GM19438 (cell line): ENCODE results near the gene PHACTR2.
"Not testable (repeated sequence)": the region's sequence is repeated elsewhere in the genome, so short reads cannot be mapped to it uniquely, and the experiment has no call there.

Experiments
- ATAC-seq: cut with Tn5 transposase; IDR thresholded peaks from one replicate; pipeline ENCODE4 v1.9.1; 2021; ENCODE audit warnings: low read depth; ENCODE audit not compliant: unreplicated experiment

PHACTR2 gene

GRCh38 chr6:143758551-143758950 lies 80.8 kb downstream of the PHACTR2 start:
- ATAC-seq, result no peak

DNA sequence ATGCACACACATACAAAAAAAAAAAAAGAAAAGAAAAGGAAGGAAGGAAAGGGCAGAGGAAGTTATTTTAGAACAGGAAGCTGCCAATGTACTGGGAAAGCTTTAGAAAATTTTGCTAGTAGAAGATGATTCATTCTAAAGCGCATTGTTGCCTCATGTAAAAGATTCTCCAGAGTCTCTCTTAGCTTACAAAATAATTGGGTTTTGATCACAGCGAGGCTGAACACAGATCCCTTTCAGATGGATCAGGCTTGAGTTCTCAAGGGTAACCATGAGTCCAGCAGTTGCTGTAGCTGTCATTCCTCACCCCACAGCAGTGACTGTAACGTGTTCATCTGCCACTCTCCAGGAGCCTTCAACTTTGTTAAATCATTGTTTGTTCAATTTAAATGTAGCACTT lies 81.9 kb downstream of the PHACTR2 start:
- no peak for ATAC-seq

- ATAC-seq, result no peak
These were observed 83.3 kb downstream of the PHACTR2 start for GRCh38 chr6:143761074-143761473.

DNA sequence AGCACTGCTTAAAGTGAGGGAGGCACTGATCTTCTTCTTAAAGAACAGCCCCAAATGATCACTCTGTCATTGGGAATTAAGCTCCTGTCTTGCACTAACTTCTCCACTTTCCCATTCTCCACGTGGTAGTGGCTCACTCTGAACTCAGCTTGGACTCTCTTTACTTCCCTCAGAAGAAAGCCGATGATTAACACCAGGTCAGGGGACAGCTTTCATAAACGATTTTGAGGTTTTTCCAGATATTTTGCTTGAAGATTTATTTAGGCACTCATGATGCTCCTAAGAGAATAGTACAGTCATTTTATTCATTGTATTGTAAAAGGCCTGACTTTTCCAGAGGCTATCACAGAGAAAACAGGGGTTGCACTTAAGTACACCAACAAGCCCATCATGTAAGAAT lies 84.4 kb downstream of the PHACTR2 start:
- ATAC-seq, result no peak

GRCh38 chr6:143765422-143766184 lies 87.8 kb downstream of the PHACTR2 start:
- no peak for ATAC-seq

- no peak for ATAC-seq
These were observed 88.4 kb downstream of the PHACTR2 start for GRCh38 chr6:143766185-143766553.

- no peak for ATAC-seq
These were observed 89.7 kb downstream of the PHACTR2 start for GRCh38 chr6:143767433-143767832.

DNA sequence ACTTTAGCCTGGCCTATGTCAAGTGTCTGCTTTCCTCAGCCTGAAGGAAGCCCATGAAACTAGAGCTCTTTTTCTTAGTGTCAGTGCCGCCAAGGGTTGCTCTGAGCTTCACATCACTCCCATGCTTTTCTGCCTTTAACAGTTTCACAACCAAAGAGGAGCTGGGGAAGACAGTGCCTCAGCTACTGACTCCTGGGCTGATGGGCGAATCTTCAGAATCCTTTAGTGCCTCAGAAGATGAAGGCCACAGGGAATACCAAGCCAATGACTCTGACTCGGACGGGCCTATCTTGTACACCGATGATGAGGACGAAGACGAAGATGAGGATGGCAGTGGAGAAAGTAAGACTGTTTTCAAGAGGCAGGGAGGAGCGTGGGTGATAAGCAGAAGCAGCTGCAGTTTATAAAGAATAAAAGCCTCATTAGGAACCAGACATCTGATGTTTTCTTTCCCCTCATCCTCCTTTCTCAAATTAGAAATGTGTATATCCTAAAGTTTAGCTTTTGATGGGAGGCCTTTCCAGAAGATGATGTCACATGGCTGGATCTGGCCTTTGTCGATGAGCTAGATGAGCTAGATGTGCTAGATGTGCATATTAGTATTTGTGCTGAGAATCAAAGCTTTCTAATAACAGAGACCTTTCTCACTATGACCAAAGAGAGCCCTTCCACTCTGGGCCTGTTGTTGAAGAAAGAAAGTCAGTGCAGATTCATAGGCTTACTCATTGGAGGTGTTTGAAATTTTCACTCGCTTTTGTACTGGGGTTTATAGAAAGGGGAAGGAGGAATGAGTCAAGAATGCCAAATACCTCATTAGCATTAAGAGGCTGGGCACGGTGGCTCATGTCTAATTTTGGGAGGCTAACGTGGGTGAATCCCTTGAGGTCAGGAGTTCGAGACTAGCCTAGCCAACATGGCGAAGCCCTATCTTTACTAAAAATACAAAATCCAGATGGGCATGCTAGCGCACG lies 94.6 kb downstream of the PHACTR2 start:
- no peak for ATAC-seq

DNA sequence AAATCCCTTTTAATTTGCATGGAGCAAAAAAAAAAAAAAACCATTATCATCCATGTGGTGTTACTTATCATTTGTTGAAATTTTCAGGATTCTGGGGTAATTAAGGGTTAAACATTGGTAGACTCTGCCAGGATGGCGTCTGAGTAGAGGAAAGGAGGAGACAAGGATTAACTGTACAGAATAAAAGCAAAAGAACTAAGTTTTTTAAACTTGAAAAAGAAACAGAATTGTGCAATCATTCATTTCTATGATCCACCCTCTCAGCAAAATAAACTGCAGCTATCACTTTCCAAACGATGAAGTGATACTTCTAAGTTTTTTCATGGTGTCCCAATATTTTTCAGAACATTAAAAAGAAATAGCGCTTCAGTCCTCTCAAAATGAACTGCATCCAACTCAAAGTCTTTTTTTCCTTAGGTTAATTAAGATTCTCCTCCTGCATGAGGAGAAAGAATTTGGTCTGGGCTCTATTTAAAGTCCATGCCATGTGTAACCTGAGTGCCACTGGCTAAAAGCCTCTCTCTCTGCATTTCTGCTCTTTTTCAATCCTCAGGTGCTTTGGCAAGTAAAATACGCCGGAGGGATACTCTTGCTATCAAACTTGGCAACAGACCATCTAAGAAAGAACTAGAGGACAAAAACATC lies 95.9 kb downstream of the PHACTR2 start:
- no peak for ATAC-seq

- ATAC-seq, result no peak
These were observed 96.6 kb downstream of the PHACTR2 start for GRCh38 chr6:143774347-143774746.

DNA sequence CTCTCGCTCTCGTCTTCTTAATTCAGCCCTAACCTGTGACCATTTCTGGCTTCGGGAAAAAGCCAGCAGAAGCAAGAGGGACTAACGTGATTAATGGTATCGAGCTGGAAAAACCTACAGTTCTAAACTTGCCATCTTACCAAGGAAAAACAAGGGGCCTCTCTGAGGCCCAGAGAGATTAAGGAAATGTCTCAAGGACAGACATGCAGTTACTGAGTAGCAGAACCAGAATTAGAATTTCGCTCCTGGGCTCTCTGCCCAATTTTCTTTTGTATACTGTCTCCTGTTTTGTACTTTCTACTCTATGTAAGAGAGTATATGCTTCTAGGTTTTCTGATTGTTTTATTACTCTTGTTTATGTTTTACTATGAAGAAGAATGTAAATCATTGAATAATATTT lies 97.6 kb downstream of the PHACTR2 start:
- no peak for ATAC-seq

GRCh38 chr6:143778926-143779325 lies 101.2 kb downstream of the PHACTR2 start:
- ATAC-seq, result no peak

DNA sequence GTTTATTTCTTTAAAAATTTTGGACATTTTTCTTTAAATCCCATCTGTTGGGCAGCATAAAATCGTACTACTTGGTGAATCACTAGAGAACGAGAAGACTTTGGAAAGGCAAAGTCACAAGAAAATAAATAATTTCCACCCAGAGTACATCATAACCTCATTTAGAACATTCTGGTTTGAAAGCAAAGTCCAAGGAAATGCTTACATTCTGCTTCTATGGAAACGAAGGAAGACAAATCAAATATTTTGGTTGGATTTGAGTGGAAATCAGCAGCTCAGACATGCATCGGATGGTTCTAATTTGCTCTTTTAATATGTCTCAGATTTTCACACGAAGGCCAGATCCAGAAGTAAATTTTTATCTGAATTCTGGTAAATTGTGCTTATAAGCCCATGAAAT lies 104.7 kb downstream of the PHACTR2 start:
- no peak for ATAC-seq

- no peak for ATAC-seq
These were observed 105.3 kb downstream of the PHACTR2 start for GRCh38 chr6:143783077-143783476.

- no peak for ATAC-seq
These were observed 106.6 kb downstream of the PHACTR2 start for GRCh38 chr6:143784316-143784715.

- ATAC-seq, result not testable (repeated sequence)
These were observed 108.6 kb downstream of the PHACTR2 start for GRCh38 chr6:143786371-143786770.

- no peak for ATAC-seq
These were observed 114.9 kb downstream of the PHACTR2 start for GRCh38 chr6:143792402-143793279.

DNA sequence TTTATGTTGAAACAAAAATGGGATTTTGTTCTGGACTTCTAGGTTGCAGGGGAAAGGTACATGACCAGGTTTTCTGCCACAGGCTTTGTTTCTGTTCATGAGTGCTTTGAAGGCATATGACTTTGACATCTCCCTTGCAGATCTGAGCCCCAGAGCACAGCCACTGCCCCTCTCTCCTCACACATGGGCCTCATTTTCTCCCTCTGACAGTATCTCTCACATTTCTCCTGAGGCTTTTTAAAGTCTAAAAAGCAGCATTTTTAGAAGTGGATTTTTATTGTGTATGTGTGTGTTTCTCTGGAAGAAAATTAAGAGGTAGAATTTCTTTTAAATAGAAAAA lies 115.5 kb downstream of the PHACTR2 start:
- ATAC-seq, result no peak

DNA sequence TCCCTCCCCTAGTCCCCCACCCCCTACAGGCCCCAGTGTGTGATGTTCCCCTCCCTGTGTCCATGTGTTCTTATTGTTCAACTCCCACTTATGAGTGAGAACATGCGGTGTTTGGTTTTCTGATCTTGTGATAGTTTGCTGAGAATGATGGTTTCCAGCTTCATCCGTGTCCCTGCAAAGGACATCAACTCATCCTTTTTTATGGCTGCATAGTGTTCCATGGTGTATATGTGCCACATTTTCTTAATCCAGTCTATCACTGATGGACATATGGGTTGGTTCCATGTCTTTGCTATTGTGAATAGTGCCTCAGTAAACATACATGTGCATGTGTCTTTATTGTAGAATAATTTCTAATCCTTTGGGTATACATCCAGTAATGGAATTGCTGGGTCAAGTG lies 118.8 kb downstream of the PHACTR2 start:
- ATAC-seq, result not testable (repeated sequence)

GRCh38 chr6:143798487-143798886 lies 120.7 kb downstream of the PHACTR2 start:
- ATAC-seq, result not testable (repeated sequence)
